KBM-7 (cell line): ENCODE results near the gene CYP26B1.

ENCODE experiments used
- DNase-seq: peaks from one replicate; pipeline ENCODE4 v3.0.0-alpha.2; 2015
- in situ Hi-C: fragments of 300-500 bp; cut with MboI; formaldehyde crosslinking; loops from 2 replicates; pipeline ENCODE4 v1.14.3; 2020; ENCODE audit warnings: low sequenced_read_pairs, low pct_unique_long_range_greater_than_20kb, mixed read lengths

CYP26B1 gene

GRCh38 chr2:72147303-72147971, at the start of gene CYP26B1:
Gene CYP26B1 (minus strand): TSS chr2:72147862. CDS start chr2:72147834, 28 bp downstream.
- in situ Hi-C loops: loop anchor here (25.0 kb wide), 1 partner anchor 610 kb away; no protein-coding TSS in a partner anchor

GRCh38 chr2:72193723-72194122, 46.1 kb upstream of the CYP26B1 start:
- DNase-seq: no peak
- in situ Hi-C loops: no loop called here

More at GRCh38 chr2:72147303-72147971, at the start of gene CYP26B1:
- DNase-seq: no peak

- no peak for DNase-seq
- in situ Hi-C loops: no loop called here
Measured at GRCh38 chr2:72191441-72191840, 43.8 kb upstream of the CYP26B1 start.

- in situ Hi-C loops: no loop called here
- no peak for DNase-seq
Measured at GRCh38 chr2:72185206-72185605, 37.5 kb upstream of the CYP26B1 start.

GRCh38 chr2:72183466-72183865, 35.8 kb upstream of the CYP26B1 start:
- no peak for DNase-seq
- in situ Hi-C loops: no loop called here

- DNase-seq: no peak
- in situ Hi-C loops: no loop called here
Measured at GRCh38 chr2:72183016-72183415, 35.4 kb upstream of the CYP26B1 start.

- in situ Hi-C loops: no loop called here
- no peak for DNase-seq
Measured at GRCh38 chr2:72182547-72182946, 34.9 kb upstream of the CYP26B1 start.

GRCh38 chr2:72181616-72182015, 34.0 kb upstream of the CYP26B1 start:
- DNase-seq: no peak
- in situ Hi-C loops: no loop called here

GRCh38 chr2:72180351-72180750, 32.7 kb upstream of the CYP26B1 start:
- DNase-seq: no peak
- in situ Hi-C loops: no loop called here

GRCh38 chr2:72178551-72178950, 30.9 kb upstream of the CYP26B1 start:
- DNase-seq: no peak
- in situ Hi-C loops: no loop called here

GRCh38 chr2:72176281-72176680, 28.6 kb upstream of the CYP26B1 start:
- no peak for DNase-seq
- in situ Hi-C loops: no loop called here

GRCh38 chr2:72175636-72176035, 28.0 kb upstream of the CYP26B1 start:
- in situ Hi-C loops: no loop called here
- DNase-seq: no peak

GRCh38 chr2:72173640-72174321, 26.1 kb upstream of the CYP26B1 start:
- in situ Hi-C loops: no loop called here
- DNase-seq: no peak

GRCh38 chr2:72172478-72172877, 24.8 kb upstream of the CYP26B1 start:
- no peak for DNase-seq
- in situ Hi-C loops: no loop called here

GRCh38 chr2:72166279-72166678, 18.6 kb upstream of the CYP26B1 start:
- in situ Hi-C loops: no loop called here

GRCh38 chr2:72165792-72166191, 18.1 kb upstream of the CYP26B1 start:
- DNase-seq: no peak
- in situ Hi-C loops: no loop called here

More at GRCh38 chr2:72166279-72166678, 18.6 kb upstream of the CYP26B1 start:
- no peak for DNase-seq

- DNase-seq: no peak
- in situ Hi-C loops: no loop called here
Measured at GRCh38 chr2:72162574-72162973, 14.9 kb upstream of the CYP26B1 start.

GRCh38 chr2:72159211-72159993, 11.7 kb upstream of the CYP26B1 start:
- in situ Hi-C loops: no loop called here
- DNase-seq: no peak

- in situ Hi-C loops: no loop called here
- DNase-seq: no peak
Measured at GRCh38 chr2:72157871-72158771, 10.5 kb upstream of the CYP26B1 start.
